Measurements from ENCODE around the gene SOD2. TPM values are rescaled to one million over a fixed set of nuclear protein-coding genes. Genes with fewer than 3 reads are reported as not detected.
"Not testable (repeated sequence)": the region's sequence is repeated elsewhere in the genome, so short reads cannot be mapped to it uniquely, and the experiment has no call there.

The SOD2 gene
- total RNA-seq, 1 experiment from 2014 or later, result 41.0 TPM

GRCh38 chr6:159714404-159714803, 21.4 kb upstream of the SOD2 start:
- H3K36me3 ChIP-seq (ENCODE audit: insufficient read depth, low read length), result 0 out of 2 replicates have a peak, but pooled peaks cover 2% of the 10 kb centered on the region
- H3K4me2 ChIP-seq (ENCODE audit: low read depth, low read length, poor library complexity, severe bottlenecking), result no peak overlapping the region
- no peaks in the 10 kb centered on the region for H3K4me1 ChIP-seq (ENCODE audit: low read length)
- H3K9me2 ChIP-seq (replicated peaks; ENCODE audit: insufficient read depth, low read length), result no peaks in the 10 kb centered on the region
- no peaks in the 10 kb centered on the region for H3K27me3 ChIP-seq (ENCODE audit: low read length)
- no peaks in the 10 kb centered on the region for H4K20me1 ChIP-seq (ENCODE audit: insufficient read depth, low read depth, low read length)
- no peaks in the 10 kb centered on the region for H3K9me3 ChIP-seq (ENCODE audit: low read length)
- no peak overlapping the region for H3K4me3 ChIP-seq (ENCODE audit: low read length)
- H3K9ac ChIP-seq (ENCODE audit: low read length), result no peak overlapping the region
- peaks cover 2% of the 10 kb centered on the region; the same call in 1 of the 2 replicates for H3K79me2 ChIP-seq (ENCODE audit: low read length)
- no peak overlapping the region for H3K27ac ChIP-seq (ENCODE audit: low read length)
- H2AFZ ChIP-seq (ENCODE audit: low read length), result no peak overlapping the region
- DNase-seq, result no peak

- Histone ChIP-seq H2AFZ (ENCODE audit: low read length) (no peak overlapping the region), H3K9me3 (ENCODE audit: low read length) (no peaks in the 10 kb centered on the region), H3K4me1 (ENCODE audit: low read length) (no peaks in the 10 kb centered on the region), H3K27me3 (ENCODE audit: low read length) (no peaks in the 10 kb centered on the region), H3K36me3 (ENCODE audit: insufficient read depth, low read length) (0 out of 2 replicates have a peak, but pooled peaks cover 2% of the 10 kb centered on the region), H3K9ac (ENCODE audit: low read length) (no peak overlapping the region), H3K4me2 (ENCODE audit: low read depth, low read length, poor library complexity, severe bottlenecking) (no peak overlapping the region), H3K9me2 (replicated peaks; ENCODE audit: insufficient read depth, low read length) (no peaks in the 10 kb centered on the region), H4K20me1 (ENCODE audit: insufficient read depth, low read depth, low read length) (no peaks in the 10 kb centered on the region), H3K4me3 (ENCODE audit: low read length) (no peak overlapping the region), H3K27ac (ENCODE audit: low read length) (no peak overlapping the region), H3K79me2 (ENCODE audit: low read length) (peaks cover 2% of the 10 kb centered on the region; the same call in 1 of the 2 replicates)
- no peak for DNase-seq
Measured at GRCh38 chr6:159713984-159714383, 20.9 kb upstream of the SOD2 start.

GRCh38 chr6:159712389-159712788, 19.3 kb upstream of the SOD2 start:
- H3K27ac ChIP-seq (ENCODE audit: low read length); DNase-seq; H3K9ac ChIP-seq (ENCODE audit: low read length); H3K27me3 ChIP-seq (ENCODE audit: low read length); H3K79me2 ChIP-seq (ENCODE audit: low read length); H4K20me1 ChIP-seq (ENCODE audit: insufficient read depth, low read depth, low read length); H3K4me2 ChIP-seq (ENCODE audit: low read depth, low read length, poor library complexity, severe bottlenecking); H3K9me2 ChIP-seq (replicated peaks; ENCODE audit: insufficient read depth, low read length); H3K36me3 ChIP-seq (ENCODE audit: insufficient read depth, low read length); H3K9me3 ChIP-seq (ENCODE audit: low read length); H2AFZ ChIP-seq (ENCODE audit: low read length); H3K4me1 ChIP-seq (ENCODE audit: low read length); H3K4me3 ChIP-seq (ENCODE audit: low read length): not testable (repeated sequence)

GRCh38 chr6:159710603-159711002, 17.6 kb upstream of the SOD2 start:
- not testable (repeated sequence) for H3K36me3 ChIP-seq (ENCODE audit: insufficient read depth, low read length); H3K27ac ChIP-seq (ENCODE audit: low read length); H2AFZ ChIP-seq (ENCODE audit: low read length); H3K4me1 ChIP-seq (ENCODE audit: low read length); H3K4me2 ChIP-seq (ENCODE audit: low read depth, low read length, poor library complexity, severe bottlenecking); H3K9me3 ChIP-seq (ENCODE audit: low read length); H4K20me1 ChIP-seq (ENCODE audit: insufficient read depth, low read depth, low read length); H3K4me3 ChIP-seq (ENCODE audit: low read length); H3K9me2 ChIP-seq (replicated peaks; ENCODE audit: insufficient read depth, low read length); H3K27me3 ChIP-seq (ENCODE audit: low read length); H3K9ac ChIP-seq (ENCODE audit: low read length); H3K79me2 ChIP-seq (ENCODE audit: low read length)
- DNase-seq, result peak; percentile 32

- 0 out of 2 replicates have a peak, but pooled peaks cover 2% of the 10 kb centered on the region for H4K20me1 ChIP-seq (ENCODE audit: insufficient read depth, low read depth, low read length)
- peaks cover 32% of the 10 kb centered on the region for H3K4me1 ChIP-seq (ENCODE audit: low read length)
- H3K4me3 ChIP-seq (ENCODE audit: low read length), result 0 out of 2 replicates have a peak overlapping the region, but pooled peaks have one; percentile 5
- H3K27me3 ChIP-seq (ENCODE audit: low read length), result no peaks in the 10 kb centered on the region
- peak; percentile 40 for DNase-seq
- H3K4me2 ChIP-seq (ENCODE audit: low read depth, low read length, poor library complexity, severe bottlenecking), result peak overlapping the region; percentile 43
- peaks cover 12% of the 10 kb centered on the region for H3K79me2 ChIP-seq (ENCODE audit: low read length)
- H3K9ac ChIP-seq (ENCODE audit: low read length), result peak overlapping the region; percentile 32
- no peaks in the 10 kb centered on the region for H3K9me3 ChIP-seq (ENCODE audit: low read length)
- H3K27ac ChIP-seq (ENCODE audit: low read length), result peak overlapping the region; percentile 57
- no peaks in the 10 kb centered on the region for H3K9me2 ChIP-seq (replicated peaks; ENCODE audit: insufficient read depth, low read length)
- H2AFZ ChIP-seq (ENCODE audit: low read length), result no peak overlapping the region
- H3K36me3 ChIP-seq (ENCODE audit: insufficient read depth, low read length), result no peaks in the 10 kb centered on the region
Measured at GRCh38 chr6:159701413-159701999, 8.5 kb upstream of the SOD2 start.

GRCh38 chr6:159700970-159701369, 7.9 kb upstream of the SOD2 start:
- H3K4me3 ChIP-seq (ENCODE audit: low read length), result no peak overlapping the region
- H3K9ac ChIP-seq (ENCODE audit: low read length), result no peak overlapping the region; the same call in 1 of the 2 replicates
- H3K36me3 ChIP-seq (ENCODE audit: insufficient read depth, low read length), result no peaks in the 10 kb centered on the region
- H3K27me3 ChIP-seq (ENCODE audit: low read length), result no peaks in the 10 kb centered on the region
- no peaks in the 10 kb centered on the region for H3K9me3 ChIP-seq (ENCODE audit: low read length)
- H3K9me2 ChIP-seq (replicated peaks; ENCODE audit: insufficient read depth, low read length), result no peaks in the 10 kb centered on the region
- H4K20me1 ChIP-seq (ENCODE audit: insufficient read depth, low read depth, low read length), result 0 out of 2 replicates have a peak, but pooled peaks cover 2% of the 10 kb centered on the region
- peak overlapping the region; percentile 43 for H3K4me2 ChIP-seq (ENCODE audit: low read depth, low read length, poor library complexity, severe bottlenecking)
- DNase-seq, result peak; percentile 82
- H3K27ac ChIP-seq (ENCODE audit: low read length), result peak overlapping the region; percentile 57
- peaks cover 12% of the 10 kb centered on the region for H3K79me2 ChIP-seq (ENCODE audit: low read length)
- H3K4me1 ChIP-seq (ENCODE audit: low read length), result peaks cover 32% of the 10 kb centered on the region
- no peak overlapping the region for H2AFZ ChIP-seq (ENCODE audit: low read length)

- Histone ChIP-seq H3K36me3 (ENCODE audit: insufficient read depth, low read length) (no peaks in the 10 kb centered on the region), H3K79me2 (ENCODE audit: low read length) (peaks cover 15% of the 10 kb centered on the region), H3K9me2 (replicated peaks; ENCODE audit: insufficient read depth, low read length) (no peaks in the 10 kb centered on the region), H4K20me1 (ENCODE audit: insufficient read depth, low read depth, low read length) (peaks cover 7% of the 10 kb centered on the region), H3K4me2 (ENCODE audit: low read depth, low read length, poor library complexity, severe bottlenecking) (no peak overlapping the region), H3K27ac (ENCODE audit: low read length) (no peak overlapping the region), H3K9me3 (ENCODE audit: low read length) (no peaks in the 10 kb centered on the region), H3K4me1 (ENCODE audit: low read length) (peaks cover 35% of the 10 kb centered on the region), H3K4me3 (ENCODE audit: low read length) (no peak overlapping the region), H3K9ac (ENCODE audit: low read length) (no peak overlapping the region), H2AFZ (ENCODE audit: low read length) (no peak overlapping the region), H3K27me3 (ENCODE audit: low read length) (no peaks in the 10 kb centered on the region)
- DNase-seq, result peak; percentile 27
Measured at GRCh38 chr6:159695984-159696383, 2.9 kb upstream of the SOD2 start.

GRCh38 chr6:159693894-159694545, 979 bp upstream of the SOD2 start:
- peak overlapping the region; percentile 83 for H3K9ac ChIP-seq (ENCODE audit: low read length)
- peak overlapping the region; percentile 10; the same call in 1 of the 2 replicates for H2AFZ ChIP-seq (ENCODE audit: low read length)
- peaks cover 28% of the 10 kb centered on the region for H3K4me1 ChIP-seq (ENCODE audit: low read length)
- no peaks in the 10 kb centered on the region for H3K27me3 ChIP-seq (ENCODE audit: low read length)
- no peaks in the 10 kb centered on the region; the same call in 1 of the 2 replicates for H3K36me3 ChIP-seq (ENCODE audit: insufficient read depth, low read length)
- no peaks in the 10 kb centered on the region for H3K9me3 ChIP-seq (ENCODE audit: low read length)
- H3K4me3 ChIP-seq (ENCODE audit: low read length), result peak overlapping the region; percentile 81
- peak; percentile 52 for DNase-seq
- no peaks in the 10 kb centered on the region for H3K9me2 ChIP-seq (replicated peaks; ENCODE audit: insufficient read depth, low read length)
- H4K20me1 ChIP-seq (ENCODE audit: insufficient read depth, low read depth, low read length), result peaks cover 7% of the 10 kb centered on the region
- H3K79me2 ChIP-seq (ENCODE audit: low read length), result peaks cover 33% of the 10 kb centered on the region
- peak overlapping the region; percentile 92 for H3K4me2 ChIP-seq (ENCODE audit: low read depth, low read length, poor library complexity, severe bottlenecking)
- 0 out of 2 replicates have a peak overlapping the region, but pooled peaks have one; percentile 62 for H3K27ac ChIP-seq (ENCODE audit: low read length)

Measured in Karpas-422 (cell line).